GM18520 (cell line): ENCODE measurements around the gene SCNM1.
A peak's percentile ranks its signal among the peaks of the same experiment; 100 is the strongest.
"Not testable (repeated sequence)": the region's sequence is repeated elsewhere in the genome, so short reads cannot be mapped to it uniquely, and the experiment has no call there.

Source experiments
- ATAC-seq: cut with Tn5 transposase; IDR thresholded peaks from one replicate; pipeline ENCODE4 v1.9.1; 2021; ENCODE audit not compliant: unreplicated experiment

SCNM1 gene

DNA sequence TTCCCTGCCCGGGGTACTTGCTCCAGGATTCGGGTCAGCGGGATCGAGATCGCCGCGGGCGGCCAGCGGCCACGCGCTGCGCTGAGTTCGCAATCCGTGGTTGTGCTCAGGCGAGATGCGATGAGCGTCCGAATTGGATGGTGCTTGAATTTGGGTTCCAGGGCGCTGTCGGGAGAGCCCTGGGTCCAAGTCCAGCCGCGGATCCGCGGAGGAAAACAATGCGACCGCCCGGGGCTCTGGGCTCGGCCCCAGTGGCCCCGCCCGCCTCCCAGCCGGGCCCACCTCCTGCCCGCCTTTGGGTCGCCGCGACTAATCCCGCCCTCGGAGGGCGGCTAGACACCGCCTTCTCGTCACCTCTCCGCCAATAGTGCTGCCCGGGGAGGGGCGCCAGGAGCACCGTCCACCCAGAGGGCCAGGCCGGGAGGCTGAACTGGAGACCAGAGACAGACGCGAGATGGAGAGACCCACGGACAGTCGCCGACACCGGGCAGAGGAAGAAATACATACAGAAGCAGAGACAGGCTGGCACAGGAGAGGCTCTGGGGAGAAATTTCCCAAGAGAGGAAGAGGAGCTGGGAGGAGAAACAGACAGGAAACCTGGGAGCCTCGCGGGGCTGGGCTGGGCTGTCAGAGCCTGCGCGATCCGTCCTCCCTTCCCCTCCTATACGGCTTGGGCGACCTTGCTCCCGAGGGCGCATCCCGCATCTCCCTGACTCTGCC, 19.4 kb upstream of the SCNM1 start, which contains the start of gene SEMA6C:
Gene SEMA6C, minus strand, starts transcription at position 220 of the 720 bp plus-strand sequence. CDS start 4,010 bp downstream, outside the sequence.
- ATAC-seq, result peak; percentile 98

DNA sequence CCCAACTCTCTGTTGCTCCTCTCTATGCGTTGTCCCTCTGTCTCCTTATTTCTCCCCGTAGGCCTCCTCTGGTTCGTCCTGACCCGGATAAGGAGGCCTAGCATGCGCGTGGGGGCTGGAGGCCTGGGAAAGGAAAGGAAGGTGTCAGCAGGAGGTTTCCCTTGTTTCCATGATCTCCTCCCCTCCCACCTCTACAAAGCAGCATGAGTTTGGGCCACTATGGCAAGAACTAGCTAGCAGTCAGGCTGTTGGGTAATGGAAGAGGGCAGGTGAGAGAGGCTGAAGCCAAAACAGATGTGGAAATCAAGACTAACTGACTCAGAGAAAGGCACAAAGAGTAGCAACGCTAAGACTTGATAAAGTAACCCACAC, 18.8 kb upstream of the SCNM1 start:
- no peak for ATAC-seq

DNA sequence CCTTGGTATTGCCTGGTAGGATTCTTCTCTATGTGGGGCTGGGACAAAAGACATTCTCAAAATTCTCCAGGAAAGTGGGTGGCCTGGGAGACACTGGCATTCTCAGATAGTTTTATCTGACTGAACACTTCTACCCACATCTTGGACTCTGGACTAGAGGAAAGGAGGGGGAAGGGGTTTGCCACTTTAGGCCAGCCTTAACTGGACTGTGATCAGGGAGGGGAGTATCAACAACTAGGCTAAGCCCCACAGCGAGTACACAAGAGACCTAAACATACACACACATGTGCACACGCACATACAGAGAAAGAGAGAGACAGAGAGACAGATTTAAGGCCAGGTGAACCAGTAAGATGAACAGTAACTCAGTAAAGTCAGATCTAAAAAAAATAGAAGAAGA, 18.3 kb upstream of the SCNM1 start:
- ATAC-seq, result no peak

DNA sequence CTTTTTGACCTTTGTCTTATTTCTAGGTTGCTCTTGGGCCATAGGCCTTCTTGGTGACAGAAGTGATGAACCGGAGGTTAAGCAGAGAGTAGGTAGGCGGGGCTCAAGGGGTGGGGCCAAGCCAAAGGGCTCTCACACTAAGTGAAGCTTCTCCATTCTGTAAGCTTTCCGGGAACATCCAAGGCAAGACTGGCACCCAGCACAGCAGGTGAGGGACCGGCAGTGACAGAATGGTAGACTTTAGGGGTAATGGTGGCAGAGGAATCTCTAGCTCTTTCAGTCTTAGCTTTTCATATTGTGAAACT, 9.5 kb upstream of the SCNM1 start, which contains the start of gene TNFAIP8L2:
Gene TNFAIP8L2, plus strand, starts transcription at position 135 of the 305 bp plus-strand sequence. CDS start 2,049 bp downstream, outside the sequence.
- ATAC-seq, result peak; percentile 34

DNA sequence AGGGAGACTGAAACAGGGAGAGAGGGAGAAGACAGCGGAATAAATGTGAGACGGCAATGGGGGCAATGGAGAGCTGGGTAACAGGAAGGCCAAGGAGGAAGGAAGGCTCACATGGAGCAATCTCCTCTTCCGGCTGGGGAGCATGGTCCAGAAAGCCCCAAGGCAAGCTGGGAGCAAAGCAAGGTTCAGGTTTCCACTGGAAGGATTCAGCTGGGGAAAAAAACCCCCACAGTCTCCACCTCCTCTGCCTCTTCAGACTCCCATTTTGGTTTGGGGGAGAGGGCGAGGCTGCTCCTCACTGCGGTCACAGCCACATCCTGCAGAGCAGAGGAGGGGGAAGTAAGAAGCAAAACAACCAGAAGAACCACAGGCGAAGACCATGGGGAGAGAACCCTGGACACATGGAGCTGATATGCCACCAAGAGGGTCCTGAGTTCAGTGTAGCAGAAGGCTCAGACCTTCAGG, 8.8 kb upstream of the SCNM1 start:
- no peak for ATAC-seq

DNA sequence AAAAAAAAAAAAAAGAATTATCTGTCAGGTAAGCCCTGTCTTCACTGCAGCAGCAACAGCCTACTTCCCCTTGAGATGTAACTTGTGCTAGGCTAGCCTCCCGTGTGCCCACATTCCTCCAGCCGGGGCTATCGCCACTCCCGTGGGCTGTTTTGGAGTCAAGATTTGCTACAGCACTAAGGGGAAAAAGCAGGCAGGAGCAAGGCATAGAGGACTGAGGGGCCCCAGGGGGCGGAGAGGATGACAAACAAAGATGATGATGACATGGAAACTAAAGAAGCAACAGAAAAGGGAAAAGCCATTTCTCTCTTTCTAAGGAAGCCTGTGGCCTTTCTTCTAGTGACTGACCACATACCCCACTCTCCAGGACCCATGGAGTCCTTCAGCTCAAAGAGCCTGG, 7.6 kb upstream of the SCNM1 start:
- no peak for ATAC-seq

DNA sequence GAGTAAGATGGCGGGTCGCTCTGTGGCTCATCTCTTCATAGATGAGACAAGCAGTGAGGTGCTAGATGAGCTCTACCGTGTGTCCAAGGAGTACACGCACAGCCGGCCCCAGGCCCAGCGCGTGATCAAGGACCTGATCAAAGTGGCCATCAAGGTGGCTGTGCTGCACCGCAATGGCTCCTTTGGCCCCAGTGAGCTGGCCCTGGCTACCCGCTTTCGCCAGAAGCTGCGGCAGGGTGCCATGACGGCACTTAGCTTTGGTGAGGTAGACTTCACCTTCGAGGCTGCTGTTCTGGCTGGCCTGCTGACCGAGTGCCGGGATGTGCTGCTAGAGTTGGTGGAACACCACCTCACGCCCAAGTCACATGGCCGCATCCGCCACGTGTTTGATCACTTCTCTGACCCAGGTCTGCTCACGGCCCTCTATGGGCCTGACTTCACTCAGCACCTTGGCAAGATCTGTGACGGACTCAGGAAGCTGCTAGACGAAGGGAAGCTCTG, 7.1 kb upstream of the SCNM1 start:
- no peak for ATAC-seq

DNA sequence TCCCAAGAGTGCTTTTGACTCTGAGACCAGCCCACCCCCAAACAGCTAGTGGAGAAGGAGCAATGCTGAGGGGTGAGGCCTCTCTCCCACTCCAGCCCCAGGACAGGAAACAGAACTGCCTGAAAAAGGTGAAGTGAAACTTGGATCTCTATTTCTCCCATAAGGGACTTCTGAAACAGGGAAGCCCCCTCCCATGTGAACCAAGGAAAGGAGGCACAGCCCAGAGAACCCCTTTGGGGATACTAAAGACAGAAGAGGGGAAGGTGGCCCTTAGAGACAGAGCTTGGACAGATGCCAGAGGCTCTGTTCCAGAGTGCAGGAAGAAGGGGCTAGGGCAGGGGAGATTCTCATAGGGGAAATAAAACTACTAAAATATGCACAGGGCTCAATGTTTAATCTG, 6.6 kb upstream of the SCNM1 start:
- ATAC-seq, result no peak

DNA sequence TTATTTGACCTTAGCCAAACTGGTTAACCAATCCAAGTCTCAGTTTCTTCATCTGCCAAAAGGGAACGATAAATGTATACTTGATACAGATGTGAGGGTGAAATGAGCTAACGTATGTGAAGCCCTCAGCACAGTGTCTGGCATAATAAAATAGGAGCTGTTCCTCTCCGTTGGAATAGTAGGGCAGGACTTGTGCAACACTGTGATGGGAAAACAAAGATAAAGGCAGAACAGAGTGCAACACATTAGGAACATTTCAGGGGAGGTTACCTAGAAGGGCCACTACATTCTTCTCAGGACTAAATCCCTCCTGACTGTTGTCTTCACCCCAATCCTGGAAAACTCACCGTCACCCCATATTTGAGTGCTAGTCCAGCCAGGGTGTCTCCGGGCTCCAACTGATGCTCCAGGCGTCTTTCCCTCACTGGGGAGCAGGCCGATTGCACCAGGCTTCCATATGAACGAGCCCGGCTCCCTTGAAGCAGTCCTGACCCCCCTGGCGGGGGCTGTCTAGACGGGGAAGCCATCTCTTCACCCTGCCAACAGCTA, 1.1 kb upstream of the SCNM1 start:
- no peak for ATAC-seq

DNA sequence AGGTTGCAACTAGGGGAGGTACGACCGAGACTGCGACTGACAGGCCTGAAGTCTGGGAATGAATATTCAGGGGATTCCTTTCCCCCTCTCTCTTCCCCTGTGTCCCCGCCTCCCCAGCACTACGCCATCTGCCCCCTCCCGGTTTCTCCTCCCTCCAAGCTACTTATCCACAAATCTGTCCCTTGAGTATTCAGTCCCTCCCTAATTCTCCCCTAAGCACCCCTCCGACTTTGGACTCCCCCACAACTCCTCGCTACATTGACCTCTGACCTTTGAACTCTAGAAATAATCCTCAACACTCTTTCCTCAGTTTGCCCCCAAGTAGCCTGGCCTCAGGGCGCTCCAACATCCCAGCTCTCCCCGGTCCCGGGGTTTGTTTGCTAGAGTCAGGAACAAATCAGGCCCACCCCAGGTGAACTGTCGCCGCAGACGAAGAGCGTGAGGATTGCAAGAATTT, 635 bp upstream of the SCNM1 start:
- ATAC-seq, result no peak

DNA sequence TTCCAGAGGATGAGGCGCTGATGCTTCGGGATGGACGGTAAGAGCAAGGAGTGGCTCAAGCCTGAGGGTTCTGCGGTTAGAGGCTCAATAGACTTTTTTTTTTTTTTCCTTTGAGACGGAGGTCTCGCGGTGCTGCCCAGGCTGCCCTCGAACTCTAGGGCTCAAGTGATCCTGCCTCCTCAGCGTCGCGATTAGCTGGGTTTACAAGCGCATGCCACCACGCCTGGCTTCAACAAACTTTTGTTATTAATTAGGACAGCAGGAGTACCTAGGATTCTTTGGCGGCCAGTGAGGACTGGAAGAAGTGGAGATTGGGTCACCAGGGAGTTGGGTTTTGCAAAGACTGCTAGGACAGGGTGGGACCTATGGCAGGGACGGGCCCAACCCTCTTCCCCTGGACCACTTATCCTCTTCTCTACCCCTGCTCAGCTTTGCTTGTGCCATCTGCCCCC, 587 bp downstream of the SCNM1 start:
- ATAC-seq, result no peak

DNA sequence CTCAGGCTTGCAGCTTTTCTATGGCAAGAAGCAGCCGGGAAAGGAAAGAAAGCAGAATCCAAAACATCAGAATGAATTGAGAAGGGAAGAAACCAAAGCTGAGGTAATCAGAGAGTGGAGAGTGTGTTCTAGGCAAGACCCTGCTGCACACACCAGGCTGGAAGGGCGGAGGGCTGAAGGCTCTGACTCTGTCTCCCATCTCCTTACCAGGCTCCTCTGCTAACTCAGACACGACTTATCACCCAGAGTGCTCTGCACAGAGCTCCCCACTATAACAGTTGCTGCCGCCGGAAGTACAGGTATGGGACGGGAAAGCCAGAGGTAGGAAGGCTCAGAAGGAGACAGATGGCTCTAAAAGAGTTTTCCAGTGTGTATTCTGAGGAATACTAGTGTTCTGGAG, 1.2 kb downstream of the SCNM1 start:
- ATAC-seq, result no peak

DNA sequence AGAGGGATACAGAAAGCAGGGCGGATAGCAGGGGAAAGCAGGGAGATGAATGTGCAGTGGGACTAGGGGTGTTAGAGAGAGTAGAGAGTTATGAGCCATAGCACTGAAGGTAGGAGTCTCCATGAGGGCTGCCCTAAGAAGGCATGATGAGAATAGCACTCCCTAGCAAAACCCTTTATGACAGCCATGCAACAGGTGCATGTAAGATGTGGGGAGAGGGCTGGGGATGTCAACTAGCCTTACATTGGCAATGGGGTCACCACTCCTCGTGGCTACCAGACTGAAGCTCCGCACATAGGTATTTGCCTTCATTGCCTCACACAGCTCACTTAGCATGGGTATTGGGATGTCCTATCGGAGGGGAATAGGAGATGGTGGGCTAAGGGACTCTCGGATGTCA, 5.2 kb downstream of the SCNM1 start:
- no peak for ATAC-seq

DNA sequence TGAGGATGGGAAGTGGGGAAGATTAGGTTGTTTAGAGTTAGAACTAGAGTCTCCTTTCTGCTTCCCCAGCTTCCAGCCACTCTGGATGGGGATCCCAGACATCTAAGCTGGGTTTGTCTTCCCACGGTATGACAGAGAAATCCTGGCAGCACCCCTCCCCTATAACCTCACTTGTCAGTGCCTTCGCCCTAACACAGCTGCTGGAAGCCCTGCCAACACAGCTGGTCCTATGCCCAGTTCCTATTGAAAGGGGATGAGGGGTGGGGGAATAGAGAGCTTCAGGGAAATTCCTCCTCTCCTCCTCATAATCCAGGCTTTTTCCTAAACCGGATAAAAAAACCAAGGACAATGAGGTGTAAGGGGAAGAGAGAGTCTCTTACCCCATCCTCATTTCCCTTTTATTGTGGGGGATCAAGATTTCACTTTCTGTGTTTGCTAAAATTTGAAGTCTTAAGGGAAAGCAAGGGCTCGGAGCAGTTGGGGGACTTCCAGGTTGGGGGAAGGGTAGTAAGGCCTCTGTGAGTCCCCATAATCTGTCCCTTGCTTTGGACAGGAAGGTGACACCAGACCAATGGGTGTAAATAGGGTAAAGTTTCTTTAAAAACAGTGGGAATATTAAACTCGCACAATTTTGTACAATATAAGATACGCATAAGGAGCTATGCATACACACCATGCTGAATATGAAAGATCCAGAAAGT, 9.2 kb downstream of the SCNM1 start:
- ATAC-seq, result no peak

DNA sequence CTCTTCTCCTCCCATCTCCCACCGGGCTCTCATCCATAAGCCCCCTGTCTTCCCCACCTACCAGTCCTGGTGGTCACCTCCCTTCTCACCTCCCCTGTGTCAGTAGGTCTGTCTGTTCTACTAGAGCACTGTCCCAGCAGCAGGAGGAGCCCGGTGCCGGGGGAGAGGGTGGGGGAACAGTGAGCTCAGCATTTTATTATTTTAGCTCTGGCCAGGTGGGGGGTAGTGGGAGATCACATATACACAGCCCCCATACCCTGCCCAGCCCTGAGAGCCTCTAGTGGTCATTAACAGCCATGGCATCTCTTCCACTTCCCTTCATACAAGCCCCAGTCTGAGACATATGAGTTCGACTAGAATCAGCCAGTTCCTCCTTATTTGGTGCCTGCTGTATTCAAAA, 9.9 kb downstream of the SCNM1 start, which contains the start of gene TMOD4:
Gene TMOD4, minus strand, starts transcription at position 119 of the 400 bp plus-strand sequence. CDS start 1,106 bp downstream, outside the sequence.
- ATAC-seq, result no peak

DNA sequence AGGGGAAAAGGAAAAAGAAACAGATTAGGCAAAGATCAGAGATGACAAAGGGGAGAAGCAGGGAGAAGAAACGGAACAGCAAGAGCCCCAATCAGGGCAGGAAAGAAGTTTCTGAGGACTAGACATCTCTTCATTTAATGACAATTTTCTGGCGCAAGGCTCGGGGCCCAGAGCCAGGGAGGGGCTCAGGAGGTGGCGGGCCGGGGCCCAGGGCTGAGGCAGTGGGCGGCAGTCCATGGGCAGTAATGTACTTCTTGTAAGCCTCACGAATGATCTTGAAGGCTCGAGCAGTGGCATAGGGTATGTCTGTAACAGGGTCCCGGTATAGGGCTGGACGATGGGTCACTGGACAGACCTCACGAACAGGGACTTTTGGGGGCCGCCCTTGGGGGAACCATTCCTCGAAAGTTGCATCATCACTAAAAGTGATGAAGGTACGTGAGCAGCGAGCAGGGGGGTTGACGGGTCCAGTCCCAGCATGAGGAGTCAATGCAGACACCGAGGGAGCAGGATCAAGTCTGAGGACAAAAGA, 10.6 kb downstream of the SCNM1 start:
- no peak for ATAC-seq

DNA sequence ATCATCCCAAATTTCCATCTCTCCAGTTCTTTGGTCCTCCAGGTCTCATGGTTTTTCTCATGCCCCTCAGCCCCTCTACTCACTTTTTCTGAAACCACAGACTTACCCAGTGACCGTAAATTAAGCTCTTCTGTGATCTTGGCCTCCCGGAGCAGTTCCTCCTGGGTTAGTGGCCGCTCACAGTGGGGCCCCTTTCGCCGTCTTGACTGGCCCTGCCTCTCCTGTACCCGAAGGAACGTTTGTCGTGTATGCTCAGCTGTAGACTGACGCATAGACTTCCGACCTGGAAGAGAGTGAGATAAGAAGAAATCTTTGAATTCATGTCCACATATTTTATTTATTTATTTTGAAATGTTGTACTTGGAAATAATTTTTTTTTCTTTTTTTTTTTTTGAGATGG, 18.3 kb downstream of the SCNM1 start:
- ATAC-seq, result no peak

DNA sequence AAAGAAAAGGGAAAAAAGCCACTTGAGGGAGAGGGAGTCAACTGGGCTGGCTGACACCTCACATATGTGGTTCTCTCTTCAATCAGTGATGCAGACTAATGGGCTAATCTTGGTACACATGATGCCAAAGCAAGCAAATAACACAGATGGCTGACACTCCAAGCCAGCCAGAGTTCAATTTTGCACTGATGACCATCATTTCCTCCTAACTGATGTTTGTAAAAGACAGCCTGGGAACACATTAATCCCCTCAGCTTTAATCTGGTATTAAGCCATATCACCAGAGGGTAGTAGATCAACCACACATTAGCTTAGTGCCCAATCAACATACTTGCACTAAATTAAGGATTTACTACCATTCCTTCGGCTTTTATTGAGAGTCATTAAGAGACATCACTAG, 21.3 kb downstream of the SCNM1 start:
- ATAC-seq, result no peak

DNA sequence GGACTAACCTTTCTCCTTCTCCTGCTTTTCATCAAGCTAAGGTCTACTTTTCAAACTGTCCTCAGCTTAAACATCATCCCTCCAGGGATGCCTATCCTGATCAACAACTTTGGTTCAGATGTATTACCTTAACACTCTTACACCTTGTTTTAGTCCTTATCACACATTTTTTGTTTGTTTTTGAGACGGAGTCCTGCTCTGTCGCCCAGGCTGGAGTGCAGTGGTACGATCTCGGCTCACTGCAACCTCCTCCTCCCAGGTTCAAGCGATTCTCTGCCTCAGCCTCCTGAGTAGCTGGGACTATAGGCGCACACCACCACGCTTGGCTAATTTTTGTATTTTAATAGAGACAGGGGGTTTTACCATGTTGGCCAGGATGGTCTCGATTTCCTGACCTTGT, 22.7 kb downstream of the SCNM1 start:
- not testable (repeated sequence) for ATAC-seq

DNA sequence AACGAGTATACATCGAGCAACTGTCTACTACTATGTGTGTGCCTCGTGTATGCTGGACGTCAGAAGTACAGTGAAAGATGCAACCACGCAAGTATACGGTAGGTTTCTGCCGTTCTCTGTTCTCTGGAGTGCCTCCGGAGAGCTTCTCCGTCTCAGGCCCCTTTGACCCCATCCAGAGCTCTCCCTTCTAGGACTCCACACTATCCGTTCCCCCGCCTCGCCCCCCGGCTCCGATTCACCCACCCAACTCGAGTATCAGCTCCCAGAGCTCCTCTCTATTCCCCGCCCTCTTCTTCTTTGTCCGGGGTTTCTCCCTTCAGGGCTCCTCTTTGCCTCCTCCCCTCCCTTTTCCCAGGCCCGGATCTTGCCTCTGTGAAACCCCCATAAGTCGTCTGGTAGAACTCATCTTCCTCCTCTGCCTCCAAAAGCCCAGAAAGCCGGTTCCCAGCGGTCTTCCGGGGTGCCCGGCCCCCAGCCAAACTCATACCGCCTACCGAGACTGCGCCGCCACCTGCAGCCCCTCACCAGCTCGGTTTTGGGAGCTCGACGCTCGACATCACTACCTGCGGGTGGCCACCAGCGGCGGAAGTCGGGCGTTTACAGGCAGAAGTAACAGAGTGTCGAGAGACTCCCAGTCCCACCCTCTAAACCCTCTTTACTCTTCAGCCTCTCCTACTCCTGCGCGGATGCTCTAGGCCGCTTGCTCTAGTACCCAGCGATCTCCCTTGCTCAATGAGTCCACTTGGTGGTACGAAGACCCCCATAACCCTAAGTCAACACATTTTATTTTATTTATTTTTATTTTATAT, 23.9 kb downstream of the SCNM1 start, which contains the start of gene VPS72:
Gene VPS72, minus strand, starts transcription at position 561 of the 809 bp plus-strand sequence. Its CDS starts 76 bp downstream, at position 485.
- ATAC-seq, result peak; percentile 82
